Measurements from ENCODE around the gene POLR2E.

DNA sequence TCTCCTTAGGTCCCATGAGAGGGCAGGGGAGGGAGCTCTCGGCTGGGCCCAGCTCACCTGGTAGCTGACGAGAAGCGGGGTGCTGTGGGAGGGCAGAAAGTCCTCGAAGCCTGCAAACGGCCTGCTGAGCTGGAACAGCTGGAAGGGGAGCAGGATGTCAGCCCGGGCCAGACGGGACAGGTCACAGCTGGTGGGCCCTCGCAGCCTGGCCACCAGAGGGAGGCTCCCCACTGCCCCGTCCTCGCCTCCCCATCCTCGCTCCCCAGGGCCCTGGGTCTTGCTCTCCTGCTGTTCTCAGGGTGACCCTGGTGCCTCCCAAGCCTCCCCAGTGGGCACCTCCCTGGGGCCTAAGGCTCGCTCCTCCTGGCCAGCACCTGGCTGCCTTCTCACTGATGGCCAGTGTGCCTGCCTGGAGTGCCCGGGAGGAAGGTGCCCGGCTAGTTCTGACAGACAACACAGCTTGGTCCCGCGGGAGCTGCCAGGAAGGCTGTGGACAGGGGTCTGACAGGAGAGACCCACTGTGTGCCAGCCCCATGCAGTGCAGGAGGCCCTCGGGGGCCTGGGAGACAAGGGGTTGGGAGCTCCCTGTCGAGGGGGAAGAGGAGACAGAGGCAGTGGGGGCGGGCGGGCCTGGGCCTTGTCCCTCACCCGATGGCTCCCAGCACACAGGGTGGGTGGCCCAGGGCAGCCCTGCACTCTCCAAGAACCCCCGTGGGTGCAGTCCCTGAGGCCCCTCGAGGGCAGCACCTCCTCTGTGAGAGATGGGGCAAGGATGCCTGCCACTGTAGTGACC is 28.9 kb upstream of the POLR2E start:
- TF ChIP-seq CBFA2T3 (IDR thresholded peaks at IDR 0.05) (no peak), POLR3A (IDR thresholded peaks at IDR 0.05; ENCODE audit: borderline replicate concordance, extremely low read depth, insufficient read depth, insufficient read length) (no peak), HOMEZ (CRISPR knock-in tag; IDR thresholded peaks at IDR 0.05) (no peak), YBX1 (IDR thresholded peaks at IDR 0.05) (no peak), ZNF224 (CRISPR knock-in tag; IDR thresholded peaks at IDR 0.05) (no peak), RAD21 (CRISPR knock-in tag; conservative IDR thresholded peaks at IDR 0.05 in 1 of 2, IDR thresholded peaks at IDR 0.05 in 1 of 2) (no peak), MEF2D (tag; conservative IDR thresholded peaks at IDR 0.05; ENCODE audit: low read depth) (no peak), ZNF780A (CRISPR knock-in tag; IDR thresholded peaks at IDR 0.05) (no peak), THAP7 (CRISPR knock-in tag; IDR thresholded peaks at IDR 0.05) (no peak), KDM1A (IDR thresholded peaks at IDR 0.05) (no peak), TEAD1 (CRISPR knock-in tag; IDR thresholded peaks at IDR 0.05) (no peak), CBX5 (IDR thresholded peaks at IDR 0.05; ENCODE audit: borderline replicate concordance, low read depth) (no peak), RUNX1 (IDR thresholded peaks at IDR 0.05; ENCODE audit: low read depth) (no peak)
- TF ChIP-seq, protein P1, sequence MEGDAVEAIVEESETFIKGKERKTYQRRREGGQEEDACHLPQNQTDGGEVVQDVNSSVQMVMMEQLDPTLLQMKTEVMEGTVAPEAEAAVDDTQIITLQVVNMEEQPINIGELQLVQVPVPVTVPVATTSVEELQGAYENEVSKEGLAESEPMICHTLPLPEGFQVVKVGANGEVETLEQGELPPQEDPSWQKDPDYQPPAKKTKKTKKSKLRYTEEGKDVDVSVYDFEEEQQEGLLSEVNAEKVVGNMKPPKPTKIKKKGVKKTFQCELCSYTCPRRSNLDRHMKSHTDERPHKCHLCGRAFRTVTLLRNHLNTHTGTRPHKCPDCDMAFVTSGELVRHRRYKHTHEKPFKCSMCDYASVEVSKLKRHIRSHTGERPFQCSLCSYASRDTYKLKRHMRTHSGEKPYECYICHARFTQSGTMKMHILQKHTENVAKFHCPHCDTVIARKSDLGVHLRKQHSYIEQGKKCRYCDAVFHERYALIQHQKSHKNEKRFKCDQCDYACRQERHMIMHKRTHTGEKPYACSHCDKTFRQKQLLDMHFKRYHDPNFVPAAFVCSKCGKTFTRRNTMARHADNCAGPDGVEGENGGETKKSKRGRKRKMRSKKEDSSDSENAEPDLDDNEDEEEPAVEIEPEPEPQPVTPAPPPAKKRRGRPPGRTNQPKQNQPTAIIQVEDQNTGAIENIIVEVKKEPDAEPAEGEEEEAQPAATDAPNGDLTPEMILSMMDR (IDR thresholded peaks at IDR 0.05 in 2 of 3, conservative IDR thresholded peaks at IDR 0.05 in 1 of 3; ENCODE audit: insufficient read depth in 2 of 3, low read depth in 1 of 3, low read length in 3 of 3) = no peak; a peak in 1 of 6 replicates

Data from K562 (cell line).